GM12874 (cell line): ENCODE results near the gene GPR132.

Source experiments
- CTCF ChIP-seq: IDR thresholded peaks from 2 replicates; pipeline ENCODE4 v1.5.1; 2011; ENCODE audit warnings: low read depth, mild to moderate bottlenecking, control low read depth, low read length, moderate library complexity; ENCODE audit not compliant: insufficient read depth

Gene GPR132

DNA sequence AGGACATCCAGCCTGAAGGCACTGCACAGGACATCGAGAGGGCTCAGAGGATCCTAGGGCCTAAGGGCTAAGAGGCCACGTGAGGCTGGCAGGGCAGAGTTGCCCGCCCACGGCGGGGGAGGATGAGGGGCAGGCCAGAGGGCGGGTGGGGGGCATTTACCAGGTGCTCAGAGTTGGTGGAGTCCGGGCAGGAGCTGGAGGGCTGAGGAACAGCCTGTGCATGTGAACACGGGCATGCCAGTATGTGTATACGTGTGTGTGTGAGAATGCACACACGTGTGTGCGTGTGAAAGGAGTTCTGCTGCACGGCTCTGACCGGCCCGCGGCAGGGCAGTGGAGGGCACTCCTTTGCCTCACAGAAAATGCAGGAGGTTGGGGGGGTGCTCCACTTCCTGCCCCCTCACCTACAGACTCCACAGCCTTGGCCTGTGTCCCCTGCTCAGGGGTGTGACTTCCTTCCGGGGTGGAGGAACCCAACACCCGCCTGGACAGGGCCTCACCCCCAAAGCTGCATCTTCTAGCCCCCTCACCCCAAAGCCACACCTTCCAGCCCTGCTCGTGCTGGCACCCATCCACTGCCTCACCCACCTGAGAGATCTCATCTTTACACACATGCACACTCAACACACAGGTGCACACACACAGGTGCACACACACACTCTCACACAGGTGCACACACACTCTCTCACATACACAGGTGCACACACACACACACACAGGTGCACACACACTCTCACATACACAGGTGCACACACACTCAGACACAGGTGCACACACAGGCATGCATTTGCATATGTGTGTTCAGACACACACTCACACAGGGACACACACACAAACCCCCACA lies 11.8 kb upstream of the GPR132 start:
- TF ChIP-seq CTCF: no peak

DNA sequence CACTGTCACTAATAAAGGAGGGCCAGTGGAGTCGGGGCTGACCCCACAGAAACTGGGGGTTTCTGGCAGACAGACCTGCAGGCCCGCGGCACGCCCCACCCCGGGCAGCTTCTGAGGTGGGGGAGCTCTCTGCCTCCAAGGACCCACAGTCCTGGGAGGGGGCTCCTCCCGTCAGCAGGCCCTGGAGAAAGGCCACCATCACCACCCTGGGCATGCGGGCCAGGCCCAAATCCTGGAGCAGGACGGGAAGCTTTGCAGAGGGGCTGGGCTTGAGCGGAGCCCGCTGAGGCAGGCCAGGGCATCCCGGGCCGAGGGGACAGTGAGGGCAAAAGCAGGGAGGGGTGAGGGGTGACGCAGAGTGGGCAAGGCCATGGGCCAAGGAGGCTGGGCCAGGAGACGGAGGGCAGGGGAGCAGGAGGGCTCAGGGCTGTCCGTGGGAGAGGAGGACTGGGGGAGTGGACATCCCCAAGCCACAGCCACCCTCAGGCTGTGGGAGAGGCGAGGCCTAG lies 11.1 kb upstream of the GPR132 start:
- TF ChIP-seq CTCF: no peak

DNA sequence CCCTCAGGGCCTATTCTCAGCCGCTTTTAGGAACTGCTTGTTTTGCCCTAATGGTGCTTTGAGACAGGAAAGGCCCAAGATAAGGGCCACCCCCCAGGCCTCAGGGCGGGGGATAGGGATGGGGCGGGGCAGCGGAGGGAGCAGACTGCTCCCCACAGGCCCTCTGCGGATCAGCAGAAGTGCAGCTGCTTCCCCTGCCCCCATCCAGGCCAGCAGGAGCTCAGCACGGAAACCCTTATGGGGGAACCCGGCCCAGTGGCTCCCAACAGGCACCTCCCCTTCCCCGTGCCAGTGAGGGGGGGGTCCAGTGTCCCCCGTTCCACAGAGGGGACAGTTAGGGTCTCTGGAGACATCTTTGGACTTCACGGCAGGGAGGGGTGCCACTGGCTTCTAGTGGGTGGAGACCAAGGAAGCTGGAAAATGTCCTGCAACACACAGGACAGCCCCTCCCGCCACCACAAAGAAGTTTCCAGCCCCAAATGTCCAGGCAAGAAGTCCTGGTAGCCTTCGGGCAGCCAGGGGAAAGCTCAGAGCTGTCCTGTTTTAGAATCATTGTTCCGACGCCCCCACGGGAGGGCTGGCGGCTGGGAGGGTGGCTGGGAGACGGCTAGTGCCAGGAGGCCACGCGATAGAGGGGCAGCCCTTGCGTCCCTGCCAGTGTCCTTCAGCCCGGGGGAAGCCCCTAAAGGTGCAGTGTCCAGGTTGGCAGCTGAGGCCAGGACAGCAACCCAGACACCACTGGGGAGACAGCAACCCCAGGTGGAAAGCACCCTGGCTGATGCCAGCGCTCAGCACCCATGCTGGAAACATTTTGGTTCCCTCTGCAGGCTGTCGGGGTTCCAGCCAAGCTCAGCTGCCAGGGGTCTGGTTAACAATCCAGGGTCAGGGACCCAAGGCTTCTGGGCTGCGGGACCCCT lies 10.4 kb upstream of the GPR132 start:
- TF ChIP-seq CTCF: no peak

GRCh38 chr14:105074601-105075053 lies 9.4 kb upstream of the GPR132 start:
- no peak for TF ChIP-seq CTCF

GRCh38 chr14:105073720-105074600 lies 8.7 kb upstream of the GPR132 start:
- TF ChIP-seq CTCF: no peak

GRCh38 chr14:105072892-105073719 lies 7.9 kb upstream of the GPR132 start:
- no peak for TF ChIP-seq CTCF
